Skeletal muscle cell (primary cell): Measurements from ENCODE around the gene TMEM229A.
A peak's percentile ranks its signal among the peaks of the same experiment; 100 is the strongest.
"Not testable (repeated sequence)": the region's sequence is repeated elsewhere in the genome, so short reads cannot be mapped to it uniquely, and the experiment has no call there.

Experiments
- DNase-seq: peaks from one replicate; pipeline ENCODE4 v3.0.0-alpha.2; 2010; ENCODE audit warnings: low read depth
- H3K4me3 ChIP-seq: 2 replicates; pipeline ENCODE4 v1.5.1; 2011; ENCODE audit warnings: low read depth, mild to moderate bottlenecking, control low read depth, low read length, moderate library complexity

TMEM229A gene

GRCh38 chr7:124032369-124033094 lies at the start of gene TMEM229A:
Gene TMEM229A (minus strand): TSS chr7:124033067. CDS start chr7:124033003, 64 bp downstream.
- peak within 1 kb of the TSS; percentile 30 for H3K4me3 ChIP-seq

GRCh38 chr7:124082234-124082633 lies 49.4 kb upstream of the TMEM229A start:
- not testable (repeated sequence) for DNase-seq, H3K4me3 ChIP-seq

More at GRCh38 chr7:124032369-124033094, at the start of gene TMEM229A:
- DNase-seq: no peak

GRCh38 chr7:124077546-124077945 lies 44.7 kb upstream of the TMEM229A start:
- no peak overlapping the region for H3K4me3 ChIP-seq
- no peak for DNase-seq

GRCh38 chr7:124076841-124077240 lies 44.0 kb upstream of the TMEM229A start:
- no peak for DNase-seq

GRCh38 chr7:124074007-124074406 lies 41.1 kb upstream of the TMEM229A start:
- no peak overlapping the region for H3K4me3 ChIP-seq
- no peak for DNase-seq

More at GRCh38 chr7:124076841-124077240, 44.0 kb upstream of the TMEM229A start:
- H3K4me3 ChIP-seq: no peak overlapping the region

- H3K4me3 ChIP-seq: no peak overlapping the region
- no peak for DNase-seq
Observed at GRCh38 chr7:124073310-124073645, 40.4 kb upstream of the TMEM229A start.

- no peak overlapping the region for H3K4me3 ChIP-seq
- peak; percentile 4 for DNase-seq
Observed at GRCh38 chr7:124072603-124073309, 39.9 kb upstream of the TMEM229A start.

GRCh38 chr7:124071843-124072242 lies 39.0 kb upstream of the TMEM229A start:
- no peak overlapping the region for H3K4me3 ChIP-seq
- no peak for DNase-seq

- DNase-seq: no peak
- H3K4me3 ChIP-seq: no peak overlapping the region
Observed at GRCh38 chr7:124062171-124062570, 29.3 kb upstream of the TMEM229A start.

- H3K4me3 ChIP-seq: no peak overlapping the region
- DNase-seq: no peak
Observed at GRCh38 chr7:124060528-124060927, 27.7 kb upstream of the TMEM229A start.

- no peak for DNase-seq
- H3K4me3 ChIP-seq: no peak overlapping the region
Observed at GRCh38 chr7:124059375-124059774, 26.5 kb upstream of the TMEM229A start.

GRCh38 chr7:124058515-124058914 lies 25.6 kb upstream of the TMEM229A start:
- no peak for DNase-seq

GRCh38 chr7:124057872-124058271 lies 25.0 kb upstream of the TMEM229A start:
- no peak for DNase-seq
- no peak overlapping the region for H3K4me3 ChIP-seq

More at GRCh38 chr7:124058515-124058914, 25.6 kb upstream of the TMEM229A start:
- H3K4me3 ChIP-seq: no peak overlapping the region

- H3K4me3 ChIP-seq: no peak overlapping the region
- DNase-seq: no peak
Observed at GRCh38 chr7:124056234-124056633, 23.4 kb upstream of the TMEM229A start.

GRCh38 chr7:124051681-124052377 lies 19.0 kb upstream of the TMEM229A start:
- no peak for DNase-seq
- H3K4me3 ChIP-seq: no peak overlapping the region

GRCh38 chr7:124042826-124043225 lies 10.0 kb upstream of the TMEM229A start:
- H3K4me3 ChIP-seq: no peak overlapping the region
- DNase-seq: no peak

- no peak overlapping the region for H3K4me3 ChIP-seq
- no peak for DNase-seq
Observed at GRCh38 chr7:124041439-124041838, 8.6 kb upstream of the TMEM229A start.

- not testable (repeated sequence) for H3K4me3 ChIP-seq, DNase-seq
Observed at GRCh38 chr7:124037902-124038301, 5.0 kb upstream of the TMEM229A start.

- no peak overlapping the region for H3K4me3 ChIP-seq
- DNase-seq: no peak
Observed at GRCh38 chr7:124035706-124036105, 2.8 kb upstream of the TMEM229A start.

GRCh38 chr7:124034754-124035100 lies 1.9 kb upstream of the TMEM229A start:
- no peak for DNase-seq

More at GRCh38 chr7:124034754-124035100, 1.9 kb upstream of the TMEM229A start:
- H3K4me3 ChIP-seq: no peak overlapping the region
